Measurements from ENCODE around the gene SLIT3. TPM values are rescaled to one million over a fixed set of nuclear protein-coding genes. Genes with fewer than 3 reads are reported as not detected.

The SLIT3 gene
- total and polyA plus RNA-seq, 2 experiments from 2014 or later = 58.4 to 96.7 TPM

DNA sequence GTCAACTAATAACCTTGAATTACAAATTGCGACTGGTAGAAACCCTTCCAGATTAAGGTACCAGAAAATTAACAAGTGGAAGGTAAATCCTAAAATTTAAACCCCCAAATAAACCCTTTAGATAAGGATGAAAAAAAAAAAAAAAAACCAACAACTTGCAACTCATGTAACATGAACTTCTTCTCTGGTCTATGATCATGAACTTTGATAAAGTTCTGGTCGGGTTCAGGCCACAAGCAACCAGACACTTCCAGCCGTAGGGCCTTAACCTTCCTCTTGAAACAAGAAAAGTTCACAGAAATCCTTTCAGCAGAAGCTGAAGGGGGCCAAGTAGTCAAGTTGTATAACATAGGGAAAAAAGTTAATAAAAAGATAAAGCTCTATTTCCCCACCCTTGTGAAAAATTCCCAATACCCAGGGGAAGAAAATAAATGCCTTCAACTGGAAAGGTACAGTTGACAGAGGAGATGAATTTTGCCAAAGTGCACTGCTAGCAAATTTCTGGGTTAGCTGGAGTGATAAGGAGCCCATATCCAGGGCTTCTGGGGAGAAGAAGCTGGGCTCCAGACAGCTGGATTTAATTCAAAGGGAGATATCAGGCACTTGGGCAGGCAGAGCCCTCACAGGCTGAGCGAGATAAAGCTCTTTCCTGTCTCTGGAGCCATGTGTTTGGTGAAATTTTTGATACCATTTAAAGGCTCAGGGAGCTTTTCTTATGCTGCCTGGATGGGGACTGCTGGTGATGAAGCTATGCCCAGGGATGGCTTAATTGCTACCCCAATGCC lies 487.6 kb downstream of the SLIT3 start:
- Histone ChIP-seq H3K4me3 (no peak overlapping the region), H3K27me3 (no peaks in the 10 kb centered on the region), H3K9me2 (replicated peaks; ENCODE audit: insufficient read depth) (no peaks in the 10 kb centered on the region), H3K4me1 (ENCODE audit: insufficient read depth) (no peaks in the 10 kb centered on the region), H3K36me3 (replicated peaks; ENCODE audit: insufficient read depth, low read depth) (no peaks in the 10 kb centered on the region), H2AFZ (no peak overlapping the region), H3K4me2 (no peak overlapping the region), H3K79me2 (no peaks in the 10 kb centered on the region), H3K27ac (no peak overlapping the region), H3K9me3 (ENCODE audit: low read depth) (no peaks in the 10 kb centered on the region), H4K20me1 (ENCODE audit: insufficient read depth, poor library complexity, severe bottlenecking) (no peaks in the 10 kb centered on the region)
- DNase-seq (ENCODE audit: low spot score) = no peak
- 52% methylated on average over 4 of the region's 4 CpGs for WGBS (ENCODE audit: low lambda C conversion rate, missing lambda C conversion rate)
- TF ChIP-seq, protein P1, sequence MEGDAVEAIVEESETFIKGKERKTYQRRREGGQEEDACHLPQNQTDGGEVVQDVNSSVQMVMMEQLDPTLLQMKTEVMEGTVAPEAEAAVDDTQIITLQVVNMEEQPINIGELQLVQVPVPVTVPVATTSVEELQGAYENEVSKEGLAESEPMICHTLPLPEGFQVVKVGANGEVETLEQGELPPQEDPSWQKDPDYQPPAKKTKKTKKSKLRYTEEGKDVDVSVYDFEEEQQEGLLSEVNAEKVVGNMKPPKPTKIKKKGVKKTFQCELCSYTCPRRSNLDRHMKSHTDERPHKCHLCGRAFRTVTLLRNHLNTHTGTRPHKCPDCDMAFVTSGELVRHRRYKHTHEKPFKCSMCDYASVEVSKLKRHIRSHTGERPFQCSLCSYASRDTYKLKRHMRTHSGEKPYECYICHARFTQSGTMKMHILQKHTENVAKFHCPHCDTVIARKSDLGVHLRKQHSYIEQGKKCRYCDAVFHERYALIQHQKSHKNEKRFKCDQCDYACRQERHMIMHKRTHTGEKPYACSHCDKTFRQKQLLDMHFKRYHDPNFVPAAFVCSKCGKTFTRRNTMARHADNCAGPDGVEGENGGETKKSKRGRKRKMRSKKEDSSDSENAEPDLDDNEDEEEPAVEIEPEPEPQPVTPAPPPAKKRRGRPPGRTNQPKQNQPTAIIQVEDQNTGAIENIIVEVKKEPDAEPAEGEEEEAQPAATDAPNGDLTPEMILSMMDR (IDR thresholded peaks at IDR 0.05; ENCODE audit: poor library complexity) = no peak
- no peak for TF ChIP-seq EZH2phosphoT487 (IDR thresholded peaks at IDR 0.05; ENCODE audit: low read depth, severe bottlenecking, unreplicated experiment)
- no peak for TF ChIP-seq EZH2 (IDR thresholded peaks at IDR 0.05; ENCODE audit: borderline replicate concordance)

DNA sequence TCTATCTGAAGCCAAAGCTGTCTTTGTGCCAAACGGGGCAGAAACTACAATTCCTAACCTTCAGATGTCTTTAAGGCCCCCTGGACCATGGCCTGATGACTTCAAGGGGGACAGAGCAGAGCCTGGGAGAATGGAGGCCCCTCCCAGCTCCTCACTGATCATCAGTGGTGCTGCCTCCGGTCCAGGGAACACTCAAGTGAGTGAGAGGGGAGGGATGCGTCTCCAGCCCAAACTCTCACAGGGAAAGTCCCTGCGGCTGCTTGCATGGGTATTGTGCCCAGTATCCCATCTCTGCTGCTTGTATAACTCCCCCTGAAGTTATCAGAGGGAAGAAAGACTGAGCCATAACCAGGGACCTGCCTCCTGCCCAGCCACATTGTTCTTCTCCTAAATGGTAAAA lies 490.3 kb downstream of the SLIT3 start:
- H4K20me1 ChIP-seq (ENCODE audit: insufficient read depth, poor library complexity, severe bottlenecking) = no peaks in the 10 kb centered on the region
- H2AFZ ChIP-seq = no peak overlapping the region
- no peaks in the 10 kb centered on the region for H3K27me3 ChIP-seq
- TF ChIP-seq, protein P1 (IDR thresholded peaks at IDR 0.05; ENCODE audit: poor library complexity) = no peak
- no peak for TF ChIP-seq EZH2phosphoT487 (IDR thresholded peaks at IDR 0.05; ENCODE audit: low read depth, severe bottlenecking, unreplicated experiment)
- TF ChIP-seq EZH2 (IDR thresholded peaks at IDR 0.05; ENCODE audit: borderline replicate concordance) = no peak
- whole genome bisulfite sequencing (ENCODE audit: low lambda C conversion rate, missing lambda C conversion rate) = 77% methylated on average over 4 of the region's 4 CpGs
- no peaks in the 10 kb centered on the region for H3K9me3 ChIP-seq (ENCODE audit: low read depth)
- no peaks in the 10 kb centered on the region for H3K4me1 ChIP-seq (ENCODE audit: insufficient read depth)
- H3K9me2 ChIP-seq (replicated peaks; ENCODE audit: insufficient read depth) = no peaks in the 10 kb centered on the region
- no peaks in the 10 kb centered on the region for H3K79me2 ChIP-seq
- H3K27ac ChIP-seq = no peak overlapping the region
- DNase-seq (ENCODE audit: low spot score) = no peak
- no peak overlapping the region for H3K4me3 ChIP-seq
- H3K4me2 ChIP-seq = no peak overlapping the region
- no peaks in the 10 kb centered on the region for H3K36me3 ChIP-seq (replicated peaks; ENCODE audit: insufficient read depth, low read depth)

DNA sequence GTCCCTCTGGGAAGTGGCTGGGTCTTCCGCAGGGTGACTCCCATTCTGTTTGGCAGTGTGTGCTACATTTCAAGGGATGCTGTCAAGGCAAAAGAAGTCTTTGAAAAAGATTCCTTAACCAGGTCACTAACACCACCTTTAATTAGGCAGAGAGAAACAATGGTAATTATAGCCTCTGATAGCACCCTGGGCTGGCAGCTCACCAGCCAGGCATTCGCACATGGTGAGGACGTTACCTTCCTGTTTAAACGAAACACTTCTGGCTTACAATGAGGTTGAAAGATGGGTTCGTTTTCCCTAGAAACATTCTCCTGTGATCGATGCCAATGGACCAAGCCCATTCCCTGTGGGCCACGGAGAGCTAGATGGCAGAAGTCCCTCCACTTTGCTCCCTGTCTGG lies 491.7 kb downstream of the SLIT3 start:
- no peak for DNase-seq (ENCODE audit: low spot score)
- Histone ChIP-seq H3K27ac (no peak overlapping the region), H3K9me2 (replicated peaks; ENCODE audit: insufficient read depth) (no peaks in the 10 kb centered on the region), H4K20me1 (ENCODE audit: insufficient read depth, poor library complexity, severe bottlenecking) (no peaks in the 10 kb centered on the region), H3K27me3 (no peaks in the 10 kb centered on the region), H2AFZ (no peak overlapping the region), H3K4me1 (ENCODE audit: insufficient read depth) (no peaks in the 10 kb centered on the region), H3K4me2 (no peak overlapping the region), H3K9me3 (ENCODE audit: low read depth) (no peaks in the 10 kb centered on the region), H3K36me3 (replicated peaks; ENCODE audit: insufficient read depth, low read depth) (no peaks in the 10 kb centered on the region), H3K4me3 (no peak overlapping the region), H3K79me2 (no peaks in the 10 kb centered on the region)
- 84% methylated on average over 7 of the region's 7 CpGs for WGBS (ENCODE audit: low lambda C conversion rate, missing lambda C conversion rate)
- TF ChIP-seq, protein P1 (IDR thresholded peaks at IDR 0.05; ENCODE audit: poor library complexity) = no peak
- no peak for TF ChIP-seq EZH2phosphoT487 (IDR thresholded peaks at IDR 0.05; ENCODE audit: low read depth, severe bottlenecking, unreplicated experiment)
- no peak for TF ChIP-seq EZH2 (IDR thresholded peaks at IDR 0.05; ENCODE audit: borderline replicate concordance)
